Measurements from ENCODE around the gene P2RX6.
"Not testable (repeated sequence)": the region's sequence is repeated elsewhere in the genome, so short reads cannot be mapped to it uniquely, and the experiment has no call there.

P2RX6 gene

GRCh38 chr22:21034989-21035388 is 20.0 kb downstream of the P2RX6 start:
- DNase-seq: no peak

- no peak for DNase-seq
Measured at GRCh38 chr22:21038405-21038804, 23.4 kb downstream of the P2RX6 start.

GRCh38 chr22:21039158-21039557 is 24.2 kb downstream of the P2RX6 start:
- not testable (repeated sequence) for DNase-seq

- DNase-seq: no peak
Measured at GRCh38 chr22:21041937-21042336, 27.0 kb downstream of the P2RX6 start.

GRCh38 chr22:21042978-21043859 is 28.3 kb downstream of the P2RX6 start:
- DNase-seq: no peak

- no peak for DNase-seq
Measured at GRCh38 chr22:21043860-21044535, 29.0 kb downstream of the P2RX6 start.

GRCh38 chr22:21044931-21045584 is 30.1 kb downstream of the P2RX6 start:
- no peak for DNase-seq

- peak; percentile 70 to 84 for DNase-seq
Measured at GRCh38 chr22:21045585-21046294, 30.8 kb downstream of the P2RX6 start, which contains the start of gene LRRC74B. Gene LRRC74B, plus strand, starts transcription at chr22:21045946. Its CDS starts 41 bp downstream, at chr22:21045987.

GRCh38 chr22:21047035-21047661 is 32.2 kb downstream of the P2RX6 start:
- DNase-seq: no peak

- DNase-seq: no peak
Measured at GRCh38 chr22:21047730-21048129, 32.8 kb downstream of the P2RX6 start.

- not testable (repeated sequence) for DNase-seq
Measured at GRCh38 chr22:21048448-21048847, 33.5 kb downstream of the P2RX6 start.

- DNase-seq: not testable (repeated sequence)
Measured at GRCh38 chr22:21048965-21049364, 34.0 kb downstream of the P2RX6 start.

- no peak for DNase-seq
Measured at GRCh38 chr22:21051145-21051830, 36.3 kb downstream of the P2RX6 start.

GRCh38 chr22:21051831-21052400 is 37.0 kb downstream of the P2RX6 start:
- no peak for DNase-seq

- DNase-seq: no peak
Measured at GRCh38 chr22:21052715-21053459, 37.9 kb downstream of the P2RX6 start.

GRCh38 chr22:21054046-21054713 is 39.2 kb downstream of the P2RX6 start:
- no peak for DNase-seq

- no peak for DNase-seq
Measured at GRCh38 chr22:21054714-21055563, 40.0 kb downstream of the P2RX6 start.

- DNase-seq: no peak
Measured at GRCh38 chr22:21055564-21055834, 40.5 kb downstream of the P2RX6 start.

- no peak for DNase-seq
Measured at GRCh38 chr22:21055880-21056319, 40.9 kb downstream of the P2RX6 start.
